Measurements from ENCODE around the gene COL25A1. TPM values are rescaled to one million over a fixed set of nuclear protein-coding genes. Genes with fewer than 3 reads are reported as not detected.

COL25A1 gene
- total RNA-seq, 1 experiment from 2014 or later, result not detected

- in situ Hi-C loops (cut with HindIII; ENCODE audit: low pct_unique_long_range_greater_than_20kb, low sequenced_read_pairs), result no loop called here
- DNase-seq (ENCODE audit: low read depth), result peak; percentile 13
Observed at GRCh38 chr4:108762559-108763225, 539.8 kb downstream of the COL25A1 start, which contains the start of gene ETNPPL. ETNPPL (minus strand) TSS chr4:108763053; CDS start chr4:108762898, 155 bp downstream.

Other genes with a start within 250 kb of the COL25A1 start
- gene SEC24B, start 131.2 kb upstream of the COL25A1 start, total RNA-seq (2014; rRNA removed; shearing (Covaris generic); ENCODE audit: low replicate concordance), result 5.1 and 5.7 TPM in 2 replicates

Measured in Caki2 (cell line).